A673 (cell line): ENCODE results near the gene PRKG1.

Experiments
- CTCF ChIP-seq: fragments of 300-800, 200-600 bp; sonication (generic); conservative IDR thresholded peaks from 2 replicates; pipeline ENCODE4 v1.5.1; 2017; ENCODE audit warnings: low read depth, mild to moderate bottlenecking, antibody characterized with exemption, low read length, moderate library complexity, mixed read lengths
- EZH2 ChIP-seq: fragments of 200-600 bp; sonication (generic); IDR thresholded peaks from 2 replicates; pipeline ENCODE4 v1.6.1; 2017; ENCODE audit warnings: borderline replicate concordance, low read depth, mild to moderate bottlenecking, mixed read lengths, antibody characterized with exemption, low read length; ENCODE audit not compliant: poor library complexity, severe bottlenecking

- no peak for TF ChIP-seq CTCF
- no peak for TF ChIP-seq EZH2
These were observed 186.1 kb downstream of the PRKG1 start for GRCh38 chr10:51260376-51260775.
